Caki2 (cell line): ENCODE results near the gene GPR27. TPM values are rescaled to one million over a fixed set of nuclear protein-coding genes. Genes with fewer than 3 reads are reported as not detected.

ENCODE experiments used
- DNase-seq: peaks from one replicate; pipeline ENCODE4 v3.0.0-alpha.2; 2015; ENCODE audit warnings: low read depth
- in situ Hi-C: cut with HindIII; loops from 2 replicates; pipeline ENCODE4 v1.10.0; 2016; ENCODE audit warnings: low sequenced_read_pairs, low pct_unique_long_range_greater_than_20kb, mixed read lengths
- total RNA-seq: library from RNA; depleted of rRNA; stranded (reverse); fragments of >200 nt; shearing (Covaris generic); gene quantifications from 2 replicates; pipeline ENCODE4 v1.2.3, GENCODE V29; 2014; ENCODE audit warnings: low replicate concordance

GPR27 gene
- total RNA-seq, 1 experiment from 2014 or later, result 9.0 TPM

DNA sequence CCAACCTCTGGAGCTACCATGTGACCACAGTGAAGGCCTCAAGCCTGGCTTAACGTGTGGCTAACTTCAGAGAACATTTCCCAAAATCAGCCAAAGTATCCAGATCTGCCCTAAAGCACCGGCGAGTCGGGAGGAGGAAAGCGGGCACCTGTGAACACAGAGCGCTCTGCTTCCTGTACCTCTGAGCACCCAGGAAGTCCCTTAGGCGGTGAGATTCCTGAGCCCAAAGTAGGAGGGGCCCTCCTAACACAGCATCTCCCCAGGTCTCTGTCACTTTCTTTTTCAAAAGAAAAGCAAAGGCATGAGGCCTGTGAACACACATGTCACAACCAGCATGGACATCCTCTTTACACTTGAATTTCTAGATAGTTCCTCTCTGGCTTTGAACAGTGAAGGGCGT, 27.5 kb upstream of the GPR27 start:
- DNase-seq, result no peak
- in situ Hi-C loops, result no loop called here

DNA sequence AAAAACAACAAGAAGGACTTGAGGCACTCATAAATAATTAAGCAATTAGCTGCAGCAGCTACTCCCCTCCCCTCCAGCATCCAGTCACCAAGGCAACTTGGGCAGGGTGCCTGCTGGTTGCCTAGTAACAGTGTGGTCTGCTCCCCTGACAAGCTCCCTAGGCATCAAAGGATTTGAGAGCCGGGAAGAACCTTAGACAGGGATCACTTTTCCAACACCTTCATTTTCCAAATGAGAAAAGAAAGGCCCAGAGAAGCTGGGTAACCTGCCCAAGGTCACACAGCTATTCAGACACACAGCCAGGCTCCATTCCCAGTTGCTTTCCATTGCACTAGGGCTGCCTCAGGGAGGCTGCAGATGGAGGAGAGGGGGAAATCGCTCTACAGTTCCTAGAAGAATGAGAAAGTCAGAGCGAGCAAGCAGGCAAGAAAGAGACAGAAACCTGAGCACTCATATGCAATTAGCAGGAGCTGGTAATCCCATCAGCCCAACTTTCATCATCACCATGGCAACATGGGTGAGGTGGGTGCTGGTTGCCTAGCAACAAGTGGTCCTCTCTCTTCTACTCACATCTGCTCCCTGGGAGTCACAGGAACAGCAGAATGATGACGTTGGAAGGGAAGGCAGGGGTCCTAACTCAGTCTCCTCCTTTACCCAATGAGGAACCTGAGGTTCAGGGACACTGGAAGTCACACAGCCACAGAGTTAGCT, 24.9 kb upstream of the GPR27 start:
- in situ Hi-C loops, result no loop called here
- DNase-seq, result no peak

DNA sequence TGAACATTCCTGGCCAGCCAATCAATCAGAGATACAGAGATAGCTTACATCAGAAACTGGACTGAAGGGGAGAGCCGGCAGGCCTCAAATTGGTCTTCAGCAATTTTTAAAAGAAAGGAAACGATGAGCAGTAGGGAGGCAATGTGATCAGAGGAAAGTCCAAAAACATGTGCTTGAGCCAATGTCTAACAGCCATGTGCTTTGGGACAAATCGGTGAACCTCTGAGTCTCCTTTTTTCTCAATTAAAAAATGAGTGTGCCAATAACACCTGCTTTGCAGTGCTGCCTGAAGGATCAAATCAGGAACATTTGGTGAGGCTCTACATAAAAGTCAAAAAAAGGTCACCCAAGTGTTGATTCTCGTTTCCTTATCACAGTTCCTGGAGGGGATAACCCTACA, 21.0 kb upstream of the GPR27 start:
- DNase-seq, result no peak
- in situ Hi-C loops, result no loop called here

DNA sequence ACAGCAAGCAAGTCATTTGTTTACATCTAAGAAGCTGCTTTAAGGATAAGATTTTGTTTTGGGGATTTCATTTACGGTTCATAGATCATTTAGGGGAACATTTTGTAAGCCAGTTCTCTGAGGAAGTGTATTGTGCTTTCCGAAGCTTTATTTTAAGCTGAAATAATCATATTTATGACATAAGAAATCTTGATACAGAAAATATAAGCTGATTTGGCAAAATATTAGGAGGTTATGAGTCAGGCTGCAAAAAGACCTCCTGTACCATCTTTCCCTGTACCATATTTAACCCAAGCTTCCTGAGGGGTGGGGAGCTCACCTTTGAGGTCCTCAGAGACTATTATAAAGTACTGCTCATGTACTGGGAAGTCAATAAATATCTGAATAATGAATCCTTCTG, 20.3 kb upstream of the GPR27 start:
- DNase-seq, result no peak
- in situ Hi-C loops, result no loop called here

DNA sequence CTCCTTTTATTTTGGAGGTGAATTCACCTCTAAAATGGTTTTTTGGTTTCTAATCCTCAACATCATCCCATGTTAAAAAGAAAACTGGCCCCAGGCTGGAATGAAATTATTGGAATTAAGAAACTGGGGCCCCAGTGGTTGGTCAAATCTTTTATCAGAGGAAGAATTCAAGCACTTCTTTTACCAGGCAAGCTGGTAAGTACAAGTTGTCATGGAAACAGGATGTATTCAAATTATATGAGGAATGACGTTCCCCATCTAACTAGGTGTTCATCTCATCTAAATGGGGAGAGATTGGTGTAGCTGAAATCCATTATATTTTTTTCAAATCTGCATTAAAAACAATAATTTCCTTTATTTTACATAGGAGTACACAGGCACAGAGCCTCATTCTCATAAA, 18.8 kb upstream of the GPR27 start:
- in situ Hi-C loops, result no loop called here
- DNase-seq, result no peak

DNA sequence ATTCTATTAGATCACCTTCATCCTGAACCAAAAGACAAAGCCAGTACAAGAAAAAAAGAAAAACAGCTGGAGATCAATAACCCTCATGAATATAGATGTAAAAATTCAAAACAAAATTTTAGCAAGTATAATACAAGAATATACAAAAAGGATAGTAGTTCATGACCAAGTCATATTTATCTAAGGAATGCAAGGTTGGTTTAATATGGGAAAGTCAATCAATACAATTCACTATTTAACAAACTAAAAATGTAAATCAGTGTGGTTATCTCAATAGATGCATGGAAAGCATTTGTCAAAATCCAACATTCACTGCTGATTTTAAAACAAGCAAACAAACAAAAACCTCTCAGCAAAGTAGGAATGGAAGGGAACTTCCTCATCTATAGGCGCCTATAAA, 11.0 kb upstream of the GPR27 start:
- in situ Hi-C loops, result no loop called here

DNA sequence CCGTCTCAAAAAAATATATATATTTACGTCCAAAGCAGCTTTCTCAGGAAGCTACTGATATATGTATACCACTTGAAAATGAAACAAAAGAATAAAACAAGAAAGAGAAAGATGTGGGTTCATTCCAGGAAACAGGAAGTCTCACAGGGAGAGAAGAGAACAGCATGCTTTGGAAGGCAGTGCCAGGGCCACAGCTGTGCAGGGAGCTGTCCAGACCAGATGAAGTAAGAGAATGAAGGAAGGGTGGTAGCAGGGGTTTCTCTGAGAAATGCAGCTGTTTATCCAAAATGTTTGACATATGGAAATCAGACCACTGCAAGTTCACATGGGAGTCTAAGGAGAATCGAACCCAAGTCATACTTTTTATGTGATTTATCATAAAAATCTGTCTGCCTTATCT, 8.9 kb upstream of the GPR27 start:
- in situ Hi-C loops, result no loop called here
- DNase-seq, result no peak

More for the DNA sequence above, 11.0 kb upstream of the GPR27 start:
- no peak for DNase-seq

DNA sequence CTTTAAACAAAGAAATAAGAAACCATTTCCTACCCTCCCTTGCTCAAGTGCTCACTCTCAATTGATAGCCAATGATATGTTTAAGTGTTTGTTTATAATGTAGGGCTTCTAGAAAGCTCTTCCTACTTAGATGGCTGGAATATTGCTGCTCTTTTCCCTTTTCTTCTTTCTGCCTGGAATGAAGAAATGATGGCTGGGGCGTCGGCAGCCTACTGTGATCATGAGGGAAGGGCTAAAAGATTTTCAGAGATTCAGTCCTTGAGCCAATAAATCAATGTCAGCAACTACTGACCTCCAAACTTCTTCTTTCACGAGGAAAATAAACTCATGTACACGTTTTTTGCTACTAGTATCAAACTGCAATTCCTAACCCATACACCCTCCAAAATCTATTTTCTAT, 2.1 kb upstream of the GPR27 start:
- DNase-seq, result no peak
- in situ Hi-C loops, result no loop called here

DNA sequence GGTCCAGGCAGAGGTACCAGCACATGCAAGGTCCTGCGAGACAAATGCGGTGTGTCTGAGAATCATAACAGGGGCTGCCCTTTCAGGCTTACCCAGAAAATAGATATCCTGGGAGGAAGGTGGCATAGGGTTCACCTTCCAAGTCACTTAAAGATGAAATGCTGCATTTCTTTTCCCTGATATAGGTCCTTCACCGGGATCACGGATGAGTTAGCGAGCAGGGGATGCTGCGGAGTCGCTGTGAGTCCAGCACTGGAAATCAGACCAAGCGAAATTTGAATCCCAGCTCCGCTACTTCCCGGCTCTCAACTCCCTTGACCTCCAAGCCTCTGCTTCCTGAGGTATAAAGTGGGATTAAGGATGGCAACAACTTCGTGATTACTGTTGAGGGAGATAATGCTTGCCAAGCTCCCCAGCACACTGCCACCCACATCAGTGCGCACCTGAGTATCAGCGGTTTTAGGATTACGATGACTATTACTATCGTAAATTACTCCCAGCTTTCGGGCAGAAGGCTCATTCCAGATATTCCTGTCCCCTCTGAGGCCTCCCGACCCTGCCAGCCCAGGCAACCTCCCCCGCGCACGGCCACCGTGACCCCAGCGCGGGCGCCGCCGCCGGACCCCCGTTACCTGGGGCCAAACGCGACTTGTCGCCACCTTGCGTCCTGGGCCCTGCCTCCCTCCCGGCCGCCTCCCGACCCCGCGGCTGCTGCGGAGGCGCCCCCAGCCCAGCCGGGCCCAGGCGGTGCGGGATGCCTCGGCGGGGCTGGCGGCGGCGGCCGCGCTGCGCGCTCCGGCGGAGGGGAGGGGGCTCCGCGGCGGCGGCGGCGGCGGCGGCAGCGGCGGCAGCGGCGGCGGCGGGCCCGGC, 589 bp upstream of the GPR27 start:
- DNase-seq, result no peak
- in situ Hi-C loops, result no loop called here

DNA sequence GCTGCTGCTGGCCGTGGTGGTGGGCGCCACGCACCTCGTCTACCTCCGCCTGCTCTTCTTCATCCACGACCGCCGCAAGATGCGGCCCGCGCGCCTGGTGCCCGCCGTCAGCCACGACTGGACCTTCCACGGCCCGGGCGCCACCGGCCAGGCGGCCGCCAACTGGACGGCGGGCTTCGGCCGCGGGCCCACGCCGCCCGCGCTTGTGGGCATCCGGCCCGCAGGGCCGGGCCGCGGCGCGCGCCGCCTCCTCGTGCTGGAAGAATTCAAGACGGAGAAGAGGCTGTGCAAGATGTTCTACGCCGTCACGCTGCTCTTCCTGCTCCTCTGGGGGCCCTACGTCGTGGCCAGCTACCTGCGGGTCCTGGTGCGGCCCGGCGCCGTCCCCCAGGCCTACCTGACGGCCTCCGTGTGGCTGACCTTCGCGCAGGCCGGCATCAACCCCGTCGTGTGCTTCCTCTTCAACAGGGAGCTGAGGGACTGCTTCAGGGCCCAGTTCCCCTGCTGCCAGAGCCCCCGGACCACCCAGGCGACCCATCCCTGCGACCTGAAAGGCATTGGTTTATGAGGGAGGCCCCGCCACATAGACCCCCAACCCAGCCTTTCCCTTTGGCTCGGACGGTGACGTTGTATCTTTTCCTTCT, 1.1 kb downstream of the GPR27 start:
- no peak for DNase-seq
- in situ Hi-C loops, result no loop called here

DNA sequence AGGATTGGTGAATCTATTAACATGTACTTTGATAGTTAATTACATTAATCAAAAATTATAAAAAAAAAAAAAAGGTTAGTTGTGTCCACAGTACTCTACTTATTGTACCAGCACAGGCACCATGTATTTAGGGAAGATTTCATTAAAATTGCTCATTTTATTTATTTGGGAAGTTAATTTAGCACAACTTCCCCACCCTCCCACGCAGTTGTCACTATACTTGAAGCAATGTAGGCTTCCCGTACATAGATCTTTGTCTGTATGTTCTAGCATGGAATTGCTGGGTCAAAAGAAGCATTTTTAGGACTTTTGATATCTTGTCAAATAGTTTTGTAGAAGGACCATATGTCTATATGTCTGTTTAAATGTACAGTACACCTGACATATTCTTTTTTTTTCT, 4.4 kb downstream of the GPR27 start:
- in situ Hi-C loops, result no loop called here
- no peak for DNase-seq

DNA sequence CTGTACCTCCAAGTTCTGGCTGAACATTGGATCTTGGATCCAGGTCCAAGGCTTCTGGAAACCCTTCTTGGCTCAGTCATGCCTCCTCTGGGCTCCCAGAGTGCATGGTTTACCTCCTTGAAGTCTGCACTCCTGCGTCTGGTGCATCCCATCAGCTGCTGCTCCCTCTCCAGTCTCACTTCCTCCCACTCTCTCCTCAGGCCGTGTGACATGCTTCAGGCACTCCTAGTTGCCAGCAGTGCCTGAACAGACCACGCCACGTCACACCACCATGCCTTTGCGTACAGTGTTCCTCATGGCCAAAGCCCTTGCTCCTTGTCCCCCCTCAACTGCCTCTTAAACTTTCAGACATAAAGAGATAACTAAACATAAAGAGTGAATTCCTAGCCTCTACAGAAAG, 5.7 kb downstream of the GPR27 start:
- in situ Hi-C loops, result no loop called here
- DNase-seq, result no peak

DNA sequence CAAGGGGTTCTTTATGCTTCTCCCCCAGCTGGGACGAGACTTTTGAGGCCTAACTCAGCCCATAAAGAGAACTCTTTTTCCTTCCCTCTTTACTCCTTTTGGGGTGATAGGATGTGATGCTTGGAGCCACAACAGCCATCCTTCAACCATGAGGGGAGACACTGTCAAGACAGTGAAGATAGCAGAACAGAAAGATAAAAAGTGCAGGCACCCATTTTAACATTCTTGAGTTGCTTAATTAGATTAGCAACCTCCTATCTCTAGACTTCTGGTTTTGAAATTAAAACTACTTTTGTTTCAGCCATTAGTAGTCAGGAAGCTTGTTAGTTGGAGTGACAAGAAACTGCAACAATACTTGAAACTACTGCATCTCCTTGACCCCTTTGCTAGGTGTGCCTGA, 6.5 kb downstream of the GPR27 start:
- in situ Hi-C loops, result no loop called here
- DNase-seq, result no peak

DNA sequence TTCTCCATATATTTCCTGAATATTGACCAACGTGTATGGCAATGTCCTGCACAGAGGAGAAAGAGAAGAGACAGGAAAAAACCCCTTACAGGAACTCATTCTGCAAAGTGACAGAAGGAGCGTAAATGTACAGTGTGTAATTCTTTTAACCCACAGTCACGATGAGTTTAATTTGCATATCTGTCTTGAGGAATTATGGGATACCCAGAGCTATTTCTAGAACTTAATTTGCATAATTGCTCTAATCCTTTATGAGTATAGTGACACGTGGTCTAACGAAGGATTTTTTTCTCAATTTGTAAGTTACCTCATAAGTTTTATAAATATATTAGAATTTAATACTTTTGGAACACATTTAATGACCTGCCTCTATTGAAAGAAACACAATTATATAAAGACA, 9.8 kb downstream of the GPR27 start:
- in situ Hi-C loops, result no loop called here
- DNase-seq, result no peak

DNA sequence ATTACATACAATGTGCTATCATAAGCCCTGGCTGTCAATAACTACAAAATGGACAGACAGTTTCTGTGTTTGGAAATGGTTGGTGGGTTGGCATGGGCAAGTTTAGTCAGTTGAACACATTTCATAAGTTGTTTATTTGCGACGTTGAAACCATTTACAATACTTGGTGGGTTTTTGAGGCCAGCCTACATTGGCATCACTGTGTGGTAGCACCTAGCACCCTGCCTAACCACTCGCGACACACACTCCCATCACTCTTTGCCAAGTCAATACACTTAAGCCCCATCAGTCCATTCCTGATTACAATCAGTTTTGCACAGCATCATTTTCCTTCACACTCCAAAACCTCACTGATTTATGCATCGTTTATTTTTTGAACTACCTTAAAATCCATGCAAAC, 17.5 kb downstream of the GPR27 start:
- no peak for DNase-seq
- in situ Hi-C loops, result no loop called here

DNA sequence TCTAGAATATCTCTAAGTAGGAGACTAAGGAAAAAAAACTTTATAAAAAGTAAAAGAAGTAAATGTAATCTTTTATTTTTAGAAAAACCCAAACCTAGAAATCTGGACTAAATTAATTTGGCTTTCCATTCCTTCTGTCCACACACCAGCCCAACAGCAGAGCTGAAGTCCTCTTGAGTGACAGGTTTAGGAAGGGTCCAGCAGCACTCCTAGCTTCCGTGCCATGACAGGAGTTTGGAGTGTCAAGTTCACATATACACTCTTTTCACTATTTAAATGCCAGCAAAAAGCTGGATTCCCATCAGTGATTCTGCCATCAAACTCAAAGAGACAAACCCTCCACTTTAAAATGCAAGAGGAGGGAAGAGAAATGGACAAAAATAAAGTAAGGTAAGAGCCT, 18.2 kb downstream of the GPR27 start:
- in situ Hi-C loops, result no loop called here

DNA sequence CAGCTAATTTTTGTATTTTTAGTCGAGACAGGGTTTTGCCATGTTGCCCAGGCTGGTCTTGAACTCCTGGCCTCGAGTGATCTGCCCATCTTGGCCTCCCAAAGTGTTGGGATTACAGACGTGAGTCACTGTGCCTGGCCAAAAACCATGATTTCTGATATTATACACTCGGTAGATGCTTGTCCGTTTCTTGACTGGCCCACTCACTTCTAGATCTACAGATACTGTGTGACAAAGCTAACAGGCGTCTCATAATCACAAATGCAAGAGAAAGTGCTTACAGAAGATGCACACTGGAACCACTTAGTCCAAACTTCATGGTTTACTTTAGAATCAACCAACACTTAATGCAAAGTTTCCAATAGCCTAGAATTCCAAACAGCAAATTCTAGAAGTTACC, 22.9 kb downstream of the GPR27 start:
- DNase-seq, result no peak
- in situ Hi-C loops, result no loop called here

More for the DNA sequence above, 18.2 kb downstream of the GPR27 start:
- DNase-seq, result no peak

DNA sequence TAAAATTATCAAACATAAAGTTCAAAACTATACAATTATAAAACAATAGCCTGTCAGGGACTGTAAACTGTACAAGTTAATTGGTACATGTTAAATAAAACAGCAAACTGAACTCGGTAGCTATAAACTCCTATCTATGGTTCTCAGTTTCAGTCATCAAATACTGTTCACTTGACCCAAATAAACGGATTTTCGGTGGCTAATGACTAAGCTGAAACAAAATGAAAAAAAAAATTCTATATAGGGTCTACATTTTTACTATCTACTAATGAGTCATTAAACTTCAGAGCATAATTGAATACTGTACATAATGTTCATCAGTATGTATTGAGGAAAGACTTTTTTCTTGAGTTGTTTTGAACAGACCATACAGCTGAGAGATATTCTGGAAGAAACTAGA, 24.7 kb downstream of the GPR27 start:
- no peak for DNase-seq
- in situ Hi-C loops, result no loop called here

DNA sequence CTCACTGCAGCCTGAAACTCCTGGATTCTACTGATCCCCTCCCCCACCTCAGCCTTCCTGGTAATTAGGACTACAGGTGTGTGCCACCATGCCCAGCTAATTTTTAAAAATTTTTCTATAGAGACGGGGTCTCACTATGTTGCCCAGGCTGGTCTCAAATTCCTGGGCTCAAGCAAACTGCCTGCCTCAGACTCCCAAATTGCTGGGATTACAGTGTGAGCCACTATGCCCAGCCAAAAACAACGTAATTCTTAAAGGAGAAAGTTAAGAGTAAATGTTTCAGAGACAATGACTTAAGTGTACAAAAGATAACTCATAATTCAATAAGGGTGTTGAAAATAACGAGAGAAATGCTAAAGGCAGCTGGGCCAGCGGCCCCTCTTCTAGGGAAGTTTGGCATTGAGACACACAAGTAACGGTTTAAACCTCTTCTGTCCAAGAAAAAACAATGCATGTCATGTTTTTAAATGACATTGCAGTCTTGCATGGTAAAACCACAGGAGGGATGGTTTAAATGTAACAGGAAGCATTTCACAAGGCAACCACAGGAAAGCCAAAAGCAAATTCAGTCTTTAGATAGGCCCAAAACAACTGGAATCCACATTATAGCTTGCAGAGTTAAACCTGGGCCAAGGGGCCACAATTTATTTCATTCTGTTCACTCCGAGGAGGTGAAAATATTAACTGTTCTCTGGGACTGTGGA, 26.2 kb downstream of the GPR27 start:
- in situ Hi-C loops, result no loop called here
- DNase-seq, result no peak
